ENCODE data around the gene TSPAN32.
"Not testable (repeated sequence)": the region's sequence is repeated elsewhere in the genome, so short reads cannot be mapped to it uniquely, and the experiment has no call there.

DNA sequence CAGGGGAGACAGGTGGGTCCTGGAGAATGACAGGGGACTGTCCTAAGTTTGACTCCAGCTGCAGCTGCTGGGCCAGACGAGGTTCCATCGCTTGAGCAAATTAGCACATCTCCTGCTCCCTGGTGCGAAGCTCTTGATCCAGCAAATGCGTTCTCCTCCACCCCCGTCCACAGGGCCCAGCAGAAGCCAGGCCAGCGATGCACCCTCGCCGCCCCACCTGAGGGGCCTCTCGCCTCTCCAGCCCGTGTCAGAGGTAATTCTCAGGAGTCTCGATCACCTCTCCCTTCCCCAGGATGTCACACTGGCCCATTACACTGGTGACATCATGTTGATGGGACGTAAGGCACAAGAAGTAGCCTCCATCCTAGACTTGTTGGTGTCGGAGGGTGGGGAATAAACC is 55.8 kb downstream of the TSPAN32 start:
- TF ChIP-seq, protein P1, sequence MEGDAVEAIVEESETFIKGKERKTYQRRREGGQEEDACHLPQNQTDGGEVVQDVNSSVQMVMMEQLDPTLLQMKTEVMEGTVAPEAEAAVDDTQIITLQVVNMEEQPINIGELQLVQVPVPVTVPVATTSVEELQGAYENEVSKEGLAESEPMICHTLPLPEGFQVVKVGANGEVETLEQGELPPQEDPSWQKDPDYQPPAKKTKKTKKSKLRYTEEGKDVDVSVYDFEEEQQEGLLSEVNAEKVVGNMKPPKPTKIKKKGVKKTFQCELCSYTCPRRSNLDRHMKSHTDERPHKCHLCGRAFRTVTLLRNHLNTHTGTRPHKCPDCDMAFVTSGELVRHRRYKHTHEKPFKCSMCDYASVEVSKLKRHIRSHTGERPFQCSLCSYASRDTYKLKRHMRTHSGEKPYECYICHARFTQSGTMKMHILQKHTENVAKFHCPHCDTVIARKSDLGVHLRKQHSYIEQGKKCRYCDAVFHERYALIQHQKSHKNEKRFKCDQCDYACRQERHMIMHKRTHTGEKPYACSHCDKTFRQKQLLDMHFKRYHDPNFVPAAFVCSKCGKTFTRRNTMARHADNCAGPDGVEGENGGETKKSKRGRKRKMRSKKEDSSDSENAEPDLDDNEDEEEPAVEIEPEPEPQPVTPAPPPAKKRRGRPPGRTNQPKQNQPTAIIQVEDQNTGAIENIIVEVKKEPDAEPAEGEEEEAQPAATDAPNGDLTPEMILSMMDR (IDR thresholded peaks at IDR 0.05 in 2 of 3, conservative IDR thresholded peaks at IDR 0.05 in 1 of 3; ENCODE audit: control insufficient read depth in 2 of 3, extremely low read depth in 1 of 3, insufficient read depth in 1 of 3, low read depth in 3 of 3, low read length in 3 of 3): not testable (repeated sequence)
- not testable (repeated sequence) for TF ChIP-seq NR2C2 (IDR thresholded peaks at IDR 0.05; ENCODE audit: borderline replicate concordance, control insufficient read depth, insufficient read length, low read depth); NFYB (IDR thresholded peaks at IDR 0.05; ENCODE audit: insufficient read depth, low read depth, low read length); POLR2AphosphoS5 (IDR thresholded peaks at IDR 0.05; ENCODE audit: low read length); KAT2A (conservative IDR thresholded peaks at IDR 0.05; ENCODE audit: control insufficient read depth, low read depth, low read length); SMC3 (IDR thresholded peaks at IDR 0.05; ENCODE audit: borderline replicate concordance, low read length)
- TF ChIP-seq, protein P2, sequence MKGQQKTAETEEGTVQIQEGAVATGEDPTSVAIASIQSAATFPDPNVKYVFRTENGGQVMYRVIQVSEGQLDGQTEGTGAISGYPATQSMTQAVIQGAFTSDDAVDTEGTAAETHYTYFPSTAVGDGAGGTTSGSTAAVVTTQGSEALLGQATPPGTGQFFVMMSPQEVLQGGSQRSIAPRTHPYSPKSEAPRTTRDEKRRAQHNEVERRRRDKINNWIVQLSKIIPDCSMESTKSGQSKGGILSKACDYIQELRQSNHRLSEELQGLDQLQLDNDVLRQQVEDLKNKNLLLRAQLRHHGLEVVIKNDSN (IDR thresholded peaks at IDR 0.05; ENCODE audit: borderline replicate concordance, extremely low read length, insufficient read depth, low read depth, low read length): not testable (repeated sequence)

Measured in GM12878 (cell line).